Subcutaneous adipose tissue (tissue), 4 donors: ENCODE measurements around the gene TIMM23. TPM values are rescaled to one million over a fixed set of nuclear protein-coding genes. Genes with fewer than 3 reads are reported as not detected.

Source experiments
- small RNA-seq: library from RNA; depleted of rRNA; stranded (forward); fragments of <200 nt; gene quantifications from one replicate; pipeline ENCODE3, GENCODE V24; 2016
- total RNA-seq, 4 donors: library from RNA; depleted of rRNA; stranded (reverse); fragments of >200 nt; gene quantifications; one replicate each; pipeline ENCODE4 v1.1.0, GENCODE V29; 2016
- TF ChIP-seq, protein P1 (sequence below): fragments of 450-650 bp; IDR thresholded peaks from one replicate; pipeline ENCODE4 v1.5.1; 2016; ENCODE audit warnings: low read depth, mild to moderate bottlenecking, control low read depth, antibody characterized with exemption, moderate library complexity

The TIMM23 gene
- total RNA-seq, 4 donors from 2014 or later = 36.0 to 87.7 (median 43.5) TPM

DNA sequence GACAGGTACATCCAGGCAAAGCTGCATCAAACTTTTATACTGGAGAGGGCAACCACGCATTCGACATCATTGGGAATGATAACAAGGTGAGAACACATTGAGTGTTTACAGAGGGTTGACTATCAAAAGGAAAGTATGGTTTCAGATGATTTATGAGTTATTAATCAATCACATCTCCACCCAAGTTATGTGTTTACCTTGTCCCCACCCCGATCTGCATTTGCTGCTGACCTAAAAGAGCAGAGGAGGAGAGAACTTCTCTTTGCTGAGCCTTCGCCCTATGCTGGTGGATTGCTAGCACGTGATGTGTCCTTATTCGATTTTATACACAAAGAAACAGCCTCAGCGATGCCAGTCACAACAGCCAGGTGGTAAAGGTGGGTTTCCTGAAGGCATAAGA lies 74.0 kb downstream of the TIMM23 start, which contains the start of gene MSMB:
Gene MSMB, minus strand, starts transcription at position 9 of the 400 bp plus-strand sequence. CDS start 32 bp downstream, outside the sequence.
- TF ChIP-seq, protein P1, sequence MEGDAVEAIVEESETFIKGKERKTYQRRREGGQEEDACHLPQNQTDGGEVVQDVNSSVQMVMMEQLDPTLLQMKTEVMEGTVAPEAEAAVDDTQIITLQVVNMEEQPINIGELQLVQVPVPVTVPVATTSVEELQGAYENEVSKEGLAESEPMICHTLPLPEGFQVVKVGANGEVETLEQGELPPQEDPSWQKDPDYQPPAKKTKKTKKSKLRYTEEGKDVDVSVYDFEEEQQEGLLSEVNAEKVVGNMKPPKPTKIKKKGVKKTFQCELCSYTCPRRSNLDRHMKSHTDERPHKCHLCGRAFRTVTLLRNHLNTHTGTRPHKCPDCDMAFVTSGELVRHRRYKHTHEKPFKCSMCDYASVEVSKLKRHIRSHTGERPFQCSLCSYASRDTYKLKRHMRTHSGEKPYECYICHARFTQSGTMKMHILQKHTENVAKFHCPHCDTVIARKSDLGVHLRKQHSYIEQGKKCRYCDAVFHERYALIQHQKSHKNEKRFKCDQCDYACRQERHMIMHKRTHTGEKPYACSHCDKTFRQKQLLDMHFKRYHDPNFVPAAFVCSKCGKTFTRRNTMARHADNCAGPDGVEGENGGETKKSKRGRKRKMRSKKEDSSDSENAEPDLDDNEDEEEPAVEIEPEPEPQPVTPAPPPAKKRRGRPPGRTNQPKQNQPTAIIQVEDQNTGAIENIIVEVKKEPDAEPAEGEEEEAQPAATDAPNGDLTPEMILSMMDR = no peak

GRCh38 chr10:46048152-46048551 lies 75.9 kb downstream of the TIMM23 start:
- TF ChIP-seq, protein P1 = no peak

DNA sequence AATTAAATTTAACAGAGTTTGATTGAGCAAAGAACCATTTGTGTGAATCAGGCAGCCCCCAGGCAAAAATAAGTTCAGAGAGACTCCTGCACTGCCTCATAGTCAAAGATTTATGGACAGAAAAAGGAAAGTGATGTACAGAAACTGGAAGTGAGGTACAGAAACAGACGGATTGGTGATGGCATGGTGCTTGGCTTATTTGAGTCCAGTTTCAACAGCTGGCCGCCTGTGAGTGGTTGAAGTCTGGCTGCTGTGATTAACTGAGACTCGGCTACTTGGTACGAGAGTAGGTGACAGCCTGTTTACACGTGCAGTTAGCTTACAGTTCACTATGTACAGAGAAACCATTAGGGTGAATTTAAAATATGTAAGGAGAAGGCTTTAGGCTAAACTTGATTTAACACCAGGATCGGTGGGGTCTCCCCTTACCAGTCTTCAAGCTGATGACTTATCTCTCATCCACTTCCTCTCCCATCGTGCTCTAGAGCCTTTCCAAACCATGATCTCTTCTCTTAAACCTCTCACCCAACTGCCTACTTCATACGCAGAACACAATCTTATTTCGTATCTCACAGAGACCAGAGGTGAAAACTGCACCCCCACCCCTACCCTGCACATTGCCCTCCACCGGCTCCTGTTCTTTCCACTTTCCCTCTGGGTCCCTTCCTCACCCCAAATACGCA lies 78.8 kb downstream of the TIMM23 start:
- TF ChIP-seq, protein P1 = no peak

GRCh38 chr10:46052057-46052790 lies 79.9 kb downstream of the TIMM23 start:
- TF ChIP-seq, protein P1 = no peak

DNA sequence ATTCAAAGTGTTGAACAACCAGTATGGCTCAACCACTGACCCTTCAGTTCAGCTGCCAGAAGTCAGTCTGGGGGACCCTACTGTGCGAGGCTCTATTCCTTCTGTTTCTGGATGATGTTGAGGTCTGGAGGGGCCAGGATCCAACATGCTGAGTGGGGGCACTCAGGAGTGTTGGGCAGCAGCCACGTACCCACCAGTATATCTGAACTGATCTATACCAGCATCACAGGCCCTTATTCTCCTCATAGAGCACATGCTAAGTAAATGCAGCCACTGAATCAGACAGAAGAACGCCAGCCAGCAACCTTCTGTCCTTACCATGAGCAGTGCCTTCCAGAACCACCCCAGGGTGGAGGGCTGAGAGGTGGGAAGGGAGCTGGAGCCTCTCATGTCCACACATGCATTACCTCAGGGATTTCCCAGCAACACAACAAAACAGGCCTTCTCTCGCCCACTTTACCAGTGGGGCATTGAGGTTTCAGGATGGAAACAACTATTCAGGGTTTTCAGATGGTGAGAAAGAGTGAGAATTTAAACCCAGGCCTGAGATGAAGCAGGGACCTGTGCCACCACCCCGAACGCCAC lies 80.6 kb downstream of the TIMM23 start:
- TF ChIP-seq, protein P1 = no peak

Small RNAs within 50 kb of the gene (small RNA-seq; reads per million reads assigned to genes)
- gene SNORA74C-1 = not detected

Other genes starting within 250 kb of the TIMM23 start
- gene WASHC2C, start 245.2 kb upstream of the TIMM23 start, total RNA-seq = 10 to 100 TPM; 43.0 to 59.5 (median 52.1) TPM
- gene AGAP4, start 125.0 kb upstream of the TIMM23 start, total RNA-seq = 10 to 100 TPM in 3 of 4 donors, 1 to 10 TPM in 1; 7.5 to 19.6 (median 14.6) TPM
- 100 to 1,000 TPM; 132 to 220 (median 160) TPM for gene NCOA4, start 58.1 kb downstream of the TIMM23 start, total RNA-seq
- not detected for gene MSMB, start 73.8 kb downstream of the TIMM23 start, total RNA-seq